ENCODE data around the gene HECW1. TPM values are rescaled to one million over a fixed set of nuclear protein-coding genes. Genes with fewer than 3 reads are reported as not detected.

HECW1 gene
- total RNA-seq, 6 donors from 2014 or later = 0.10 to 1.0 (median 0.76) TPM; not detected in 1

- 59 to 79% methylated on average over 5 of the region's 5 CpGs for WGBS, 2 donors
- DNase-seq (no peak), ATAC-seq (ENCODE audit: low FRiP score in 2 of 2) (no peak)
- Histone ChIP-seq H3K9me3 (no peaks in the 10 kb centered on the region), H3K36me3 (no peaks in the 10 kb centered on the region), H3K27me3 (no peaks in the 10 kb centered on the region), H3K27ac (no peak overlapping the region), H3K4me3 (no peak overlapping the region), H3K4me1 (no peaks in the 10 kb centered on the region)
- TF ChIP-seq EP300 (IDR thresholded peaks at IDR 0.05) = no peak
- TF ChIP-seq POLR2AphosphoS5 (IDR thresholded peaks at IDR 0.05) = no peak
- TF ChIP-seq CTCF (IDR thresholded peaks at IDR 0.05) = no peak
- no peak for TF ChIP-seq POLR2A (IDR thresholded peaks at IDR 0.05)
These were observed 357.7 kb downstream of the HECW1 start for GRCh38 chr7:43470110-43470509.

- H3K4me1 ChIP-seq = no peaks in the 10 kb centered on the region
- DNase-seq (no peak), ATAC-seq (ENCODE audit: low FRiP score in 2 of 2) (no peak)
- H3K27ac ChIP-seq = no peak overlapping the region
- no peak for TF ChIP-seq POLR2A (IDR thresholded peaks at IDR 0.05)
- TF ChIP-seq CTCF (IDR thresholded peaks at IDR 0.05) = no peak
- TF ChIP-seq POLR2AphosphoS5 (IDR thresholded peaks at IDR 0.05) = no peak
- TF ChIP-seq EP300 (IDR thresholded peaks at IDR 0.05) = no peak
- H3K4me3 ChIP-seq = no peak overlapping the region
- no peaks in the 10 kb centered on the region for H3K27me3 ChIP-seq
- no peaks in the 10 kb centered on the region for H3K9me3 ChIP-seq
- H3K36me3 ChIP-seq = no peaks in the 10 kb centered on the region
- WGBS, 2 donors = 92 to 97% methylated on average over 1 of the region's 1 CpG
These were observed 363.5 kb downstream of the HECW1 start for GRCh38 chr7:43475983-43476382.

GRCh38 chr7:43476896-43477295, 364.4 kb downstream of the HECW1 start:
- WGBS, 2 donors = 82 to 85% methylated on average over 2 of the region's 2 CpGs
- H3K27me3 ChIP-seq = no peaks in the 10 kb centered on the region
- no peak for ATAC-seq (ENCODE audit: low FRiP score in 2 of 2)
- H3K9me3 ChIP-seq = no peaks in the 10 kb centered on the region
- no peak for DNase-seq
- no peaks in the 10 kb centered on the region for H3K4me1 ChIP-seq
- TF ChIP-seq EP300 (IDR thresholded peaks at IDR 0.05) (no peak), POLR2AphosphoS5 (IDR thresholded peaks at IDR 0.05) (no peak), CTCF (IDR thresholded peaks at IDR 0.05) (no peak), POLR2A (IDR thresholded peaks at IDR 0.05) (no peak)
- no peak overlapping the region for H3K4me3 ChIP-seq
- no peaks in the 10 kb centered on the region for H3K36me3 ChIP-seq
- H3K27ac ChIP-seq = no peak overlapping the region

- H3K4me3 ChIP-seq = no peak overlapping the region
- no peaks in the 10 kb centered on the region for H3K36me3 ChIP-seq
- H3K27me3 ChIP-seq = no peaks in the 10 kb centered on the region
- no peak overlapping the region for H3K27ac ChIP-seq
- WGBS, 2 donors = 69 to 81% methylated on average over 6 of the region's 6 CpGs
- no peaks in the 10 kb centered on the region for H3K9me3 ChIP-seq
- no peaks in the 10 kb centered on the region for H3K4me1 ChIP-seq
- DNase-seq = no peak
- TF ChIP-seq POLR2A (IDR thresholded peaks at IDR 0.05) = no peak
- TF ChIP-seq CTCF (IDR thresholded peaks at IDR 0.05) = no peak
- TF ChIP-seq EP300 (IDR thresholded peaks at IDR 0.05) = no peak
- TF ChIP-seq POLR2AphosphoS5 (IDR thresholded peaks at IDR 0.05) = no peak
- no peak for ATAC-seq (ENCODE audit: low FRiP score in 2 of 2)
These were observed 366.6 kb downstream of the HECW1 start for GRCh38 chr7:43479042-43479441.

GRCh38 chr7:43479543-43479942, 367.1 kb downstream of the HECW1 start:
- Histone ChIP-seq H3K4me3 (no peak overlapping the region), H3K27me3 (no peaks in the 10 kb centered on the region), H3K27ac (no peak overlapping the region), H3K9me3 (no peaks in the 10 kb centered on the region), H3K4me1 (no peaks in the 10 kb centered on the region), H3K36me3 (no peaks in the 10 kb centered on the region)
- WGBS, 2 donors = 95 to 97% methylated on average over 14 of the region's 14 CpGs
- TF ChIP-seq CTCF (IDR thresholded peaks at IDR 0.05) (no peak), POLR2A (IDR thresholded peaks at IDR 0.05) (no peak), POLR2AphosphoS5 (IDR thresholded peaks at IDR 0.05) (no peak), EP300 (IDR thresholded peaks at IDR 0.05) (no peak)
- DNase-seq (no peak), ATAC-seq (ENCODE audit: low FRiP score in 2 of 2) (no peak)

All from upper lobe of left lung (tissue), 6 donors.